GM21528 (cell line): ENCODE data around the gene TRPC4.

ENCODE experiments used
- ATAC-seq: cut with Tn5 transposase; IDR thresholded peaks from one replicate; pipeline ENCODE4 v1.9.1; 2021; ENCODE audit warnings: mild to moderate bottlenecking, moderate library complexity; ENCODE audit not compliant: unreplicated experiment, low FRiP score

TRPC4 gene

DNA sequence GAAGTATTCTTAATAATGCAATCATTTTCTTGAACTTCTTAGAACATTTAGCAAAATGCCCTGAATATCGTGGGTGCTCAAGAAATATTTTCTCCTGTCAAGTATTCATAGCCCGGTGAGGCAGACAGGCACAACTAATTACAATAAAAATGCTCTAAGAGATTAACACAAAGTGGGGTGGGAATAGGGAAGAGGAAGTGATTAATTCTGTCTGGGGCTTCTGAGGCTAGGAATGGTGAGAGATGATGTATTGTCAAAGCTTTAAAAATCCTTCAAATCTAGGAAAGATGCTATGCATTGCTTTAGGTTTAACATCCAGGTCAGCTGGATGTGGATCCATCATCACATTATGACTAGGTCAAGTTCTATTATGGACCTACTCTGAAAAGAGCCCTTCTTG lies 204.2 kb downstream of the TRPC4 start:
- ATAC-seq, result no peak

DNA sequence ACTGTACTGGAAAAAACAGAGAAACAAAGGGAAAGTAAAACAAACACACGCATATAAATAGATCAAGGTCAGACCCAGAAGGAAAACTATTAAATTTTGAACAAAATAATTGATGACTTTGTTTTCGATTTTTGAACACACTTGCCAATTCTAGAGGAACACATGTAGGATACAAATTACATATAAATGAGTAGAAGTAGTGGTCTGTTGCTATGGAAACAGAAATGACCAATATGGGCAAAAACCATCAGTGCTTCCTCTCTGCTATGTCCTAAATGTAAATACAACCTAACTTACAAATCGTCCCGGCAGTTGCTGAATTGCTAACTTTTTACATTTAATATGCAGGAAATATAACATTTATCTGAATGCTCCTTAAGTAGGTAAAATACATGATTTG lies 205.8 kb downstream of the TRPC4 start:
- ATAC-seq, result no peak

DNA sequence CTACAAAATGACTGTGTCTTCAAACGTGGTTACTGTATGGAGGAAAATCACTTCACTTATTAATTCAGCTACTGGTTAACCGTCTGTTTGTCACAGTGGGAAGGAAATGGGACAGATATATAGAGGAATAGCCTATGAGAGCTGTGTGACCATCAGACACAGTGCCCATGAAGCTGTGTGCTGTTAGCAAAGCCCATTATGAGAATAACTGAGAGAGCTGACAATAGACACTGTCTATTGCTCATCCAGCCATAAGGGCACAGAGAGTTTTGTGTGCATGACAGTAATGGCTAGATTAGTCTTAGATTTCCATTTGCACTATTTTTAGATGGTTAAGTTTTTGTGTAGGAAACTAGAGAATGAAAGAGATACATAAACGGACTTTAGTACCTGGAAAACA lies 206.9 kb downstream of the TRPC4 start:
- no peak for ATAC-seq

DNA sequence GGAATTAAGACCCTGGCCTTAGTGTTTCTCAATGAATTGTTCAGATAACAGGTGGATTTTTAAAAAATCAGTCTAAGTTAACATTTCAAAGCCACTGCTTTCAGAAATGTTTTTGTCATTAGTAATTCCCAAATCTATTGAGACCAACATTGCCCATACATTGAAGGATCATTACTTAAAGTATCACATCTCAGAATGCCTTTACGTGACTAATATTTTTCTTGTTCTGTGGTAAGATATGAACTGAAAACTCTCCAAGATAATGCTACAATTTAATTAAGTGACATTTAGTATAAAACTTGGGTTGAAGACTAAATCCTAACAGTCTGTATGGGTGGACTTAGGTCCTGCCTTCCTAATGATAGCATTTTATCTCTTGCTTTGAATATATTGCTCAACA lies 211.6 kb downstream of the TRPC4 start:
- no peak for ATAC-seq

DNA sequence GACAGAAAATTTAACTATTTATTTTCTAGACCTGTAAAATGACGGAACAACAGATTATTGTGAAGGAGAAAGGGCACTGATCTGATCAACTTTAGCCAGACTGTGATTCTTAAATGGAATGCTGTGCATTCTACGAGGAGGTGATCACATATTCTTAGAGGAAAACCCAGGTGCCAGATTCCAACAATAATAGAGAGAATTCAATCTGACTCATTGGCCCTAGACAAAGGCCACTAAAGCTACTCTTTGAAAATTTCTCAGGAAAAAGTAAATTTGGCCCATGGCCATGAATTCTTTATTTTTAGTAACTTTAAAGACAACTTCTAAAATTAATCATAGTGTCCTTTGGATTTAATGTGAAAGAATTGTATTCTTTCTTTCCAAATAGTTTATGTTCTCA lies 212.4 kb downstream of the TRPC4 start:
- ATAC-seq, result no peak

DNA sequence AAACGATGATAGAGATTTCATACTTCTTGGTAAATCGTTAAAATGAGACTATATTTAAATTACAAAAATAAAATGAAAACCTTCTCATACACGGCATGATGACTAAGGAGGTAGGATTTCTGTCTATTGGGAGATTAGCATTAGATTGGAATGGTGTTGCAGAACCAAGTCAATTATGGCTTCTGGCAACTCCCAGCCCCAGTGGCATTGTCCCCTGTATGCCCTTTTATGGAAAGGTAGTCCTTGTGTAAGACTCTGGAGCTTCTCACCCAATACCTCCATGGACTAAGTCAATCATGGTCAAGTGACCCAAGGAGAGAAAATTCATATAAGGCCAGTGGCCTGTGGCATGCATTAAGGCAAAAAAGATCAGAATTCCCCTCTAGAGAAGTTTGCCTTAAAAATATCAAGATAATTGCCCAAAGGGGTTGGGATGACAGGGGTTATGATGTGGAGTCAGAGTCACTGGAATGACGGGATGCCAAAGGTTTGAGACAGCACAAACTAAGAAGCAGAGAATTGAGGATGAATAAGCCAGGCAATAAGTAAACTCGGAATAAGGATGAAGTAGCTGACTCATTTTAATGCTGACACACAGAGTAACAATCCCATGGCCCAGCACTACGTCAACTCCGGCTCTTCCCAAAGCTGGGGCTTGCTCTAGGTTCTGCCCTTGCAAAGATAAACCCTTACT lies 213.2 kb downstream of the TRPC4 start:
- ATAC-seq, result no peak

DNA sequence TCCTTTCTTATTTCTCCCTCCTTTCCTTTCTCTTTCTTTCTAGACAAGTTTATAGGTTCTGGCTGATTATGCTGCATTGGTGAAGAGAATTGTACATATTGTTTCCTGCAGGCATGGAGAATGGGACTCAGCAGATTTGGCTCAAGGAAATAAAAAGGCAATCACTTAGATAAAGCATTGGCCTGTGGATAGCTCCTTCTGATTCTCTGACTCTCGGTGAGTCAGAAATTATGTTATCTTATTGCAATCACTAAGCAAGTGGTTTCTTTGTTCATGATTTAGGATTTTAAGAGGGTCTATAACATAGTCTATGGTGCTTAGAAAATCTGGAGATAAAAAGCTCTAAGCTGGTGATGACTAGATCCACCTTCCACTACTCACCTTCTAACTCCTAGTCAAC lies 217.0 kb downstream of the TRPC4 start:
- ATAC-seq, result no peak

DNA sequence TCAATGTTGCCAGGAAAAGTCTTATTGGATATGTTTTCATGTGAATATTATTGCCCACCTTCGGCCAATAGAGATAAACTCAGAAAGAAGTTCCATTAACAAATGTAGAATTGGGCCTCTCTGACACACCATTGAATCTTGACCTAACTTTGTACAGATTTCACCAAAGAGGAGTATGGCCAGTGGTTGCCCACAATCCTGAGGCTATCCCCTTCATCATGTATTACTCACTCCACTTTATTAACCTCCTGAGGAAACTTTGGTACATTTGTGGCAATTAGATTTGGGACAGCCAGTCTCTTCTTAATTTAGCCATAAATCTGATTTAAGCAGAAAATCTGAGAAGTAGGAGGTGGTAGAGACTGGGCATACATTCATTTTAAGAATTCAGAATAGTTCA lies 217.7 kb downstream of the TRPC4 start:
- no peak for ATAC-seq

DNA sequence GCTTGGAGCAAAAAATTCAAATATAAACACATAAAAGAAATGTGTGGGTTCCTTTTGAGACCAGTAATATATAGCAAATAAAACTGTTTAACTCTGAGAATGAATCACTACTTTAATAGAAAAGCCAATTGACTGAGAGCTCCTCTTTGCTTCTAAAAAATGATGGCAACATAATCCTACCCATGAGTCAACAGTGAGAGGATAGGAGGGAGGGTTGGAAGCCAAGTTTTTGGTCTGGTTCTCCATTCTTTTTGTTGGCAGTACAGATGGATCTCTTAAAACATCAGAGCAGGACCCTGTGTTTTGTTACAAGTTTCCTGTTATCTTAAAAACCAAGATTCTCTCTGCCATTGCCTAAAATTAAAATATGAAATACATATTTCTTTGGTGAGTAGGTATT lies 221.0 kb downstream of the TRPC4 start:
- ATAC-seq, result no peak

DNA sequence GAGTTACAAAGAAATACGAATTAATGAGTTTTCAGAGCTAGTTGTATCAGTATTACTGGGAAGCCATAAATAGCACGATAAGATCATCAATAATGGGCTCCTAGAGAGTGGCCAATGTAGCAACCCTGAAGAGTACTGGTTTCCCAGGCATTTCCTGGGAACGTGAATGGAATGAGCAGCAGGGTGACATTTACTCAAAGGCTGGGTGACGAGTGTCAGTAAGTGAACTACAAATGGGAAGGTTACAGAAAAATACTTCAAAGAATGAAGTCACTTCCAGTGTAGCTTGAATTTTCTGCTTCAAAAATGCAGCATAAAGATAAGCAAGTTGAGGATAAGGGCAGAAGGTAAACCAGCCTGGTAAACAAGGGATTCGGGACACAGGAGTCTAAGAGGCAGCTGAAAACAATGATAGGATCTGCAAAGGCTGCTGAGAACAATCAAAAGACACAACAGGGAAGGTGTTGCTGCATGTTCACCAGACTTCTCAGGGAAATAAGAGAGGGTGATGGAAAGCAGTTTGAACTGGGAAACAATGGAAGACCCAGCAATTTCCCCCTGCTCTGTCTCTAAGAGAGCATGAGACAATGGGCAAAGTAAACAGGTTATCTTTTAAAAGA lies 222.4 kb downstream of the TRPC4 start:
- ATAC-seq, result no peak

DNA sequence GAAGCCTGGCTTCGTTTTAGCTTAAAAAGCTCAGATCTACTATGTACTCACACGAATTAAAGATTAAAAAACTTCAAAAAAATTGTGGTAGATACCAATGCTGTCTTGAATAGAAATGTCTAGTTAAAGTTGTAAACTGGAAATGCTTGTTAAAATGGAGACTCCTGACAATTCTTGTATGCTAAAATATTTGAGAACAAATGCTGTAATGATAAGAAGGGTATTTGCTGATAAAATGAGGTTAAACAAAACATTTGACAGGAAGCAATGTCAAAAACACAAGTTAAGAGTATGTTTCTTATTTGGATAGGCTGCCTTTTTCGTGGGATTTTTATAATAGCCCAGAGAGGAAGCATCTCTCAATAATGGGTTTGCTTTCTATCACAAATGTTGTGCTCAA lies 223.0 kb downstream of the TRPC4 start:
- ATAC-seq, result no peak

DNA sequence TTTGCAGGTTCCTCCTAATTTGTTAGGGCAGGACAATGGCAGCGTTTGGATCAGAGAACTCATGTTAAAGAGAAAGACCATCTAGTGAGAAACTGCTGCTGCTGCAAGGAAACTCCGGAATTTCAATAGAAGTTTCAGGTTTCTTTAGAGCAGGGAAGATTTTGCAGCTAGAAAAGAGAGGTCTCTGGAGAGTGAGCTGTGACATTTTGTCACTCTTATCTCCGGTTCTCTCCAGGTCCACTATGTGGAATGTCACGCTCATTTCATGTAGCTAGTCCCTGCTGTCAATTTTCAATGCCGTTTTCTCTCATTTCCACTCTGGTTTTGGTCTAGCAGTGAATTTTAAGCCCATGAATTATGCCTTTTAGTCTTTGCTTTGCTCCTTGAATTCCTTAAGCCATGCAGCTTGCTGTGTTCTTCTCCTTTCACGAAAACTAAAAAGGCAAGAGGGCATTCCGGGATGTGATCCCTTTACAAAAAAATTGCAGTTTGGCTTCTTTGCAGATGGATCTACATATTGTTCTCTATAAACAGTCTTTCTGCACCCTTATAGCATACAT lies 224.3 kb downstream of the TRPC4 start:
- no peak for ATAC-seq

DNA sequence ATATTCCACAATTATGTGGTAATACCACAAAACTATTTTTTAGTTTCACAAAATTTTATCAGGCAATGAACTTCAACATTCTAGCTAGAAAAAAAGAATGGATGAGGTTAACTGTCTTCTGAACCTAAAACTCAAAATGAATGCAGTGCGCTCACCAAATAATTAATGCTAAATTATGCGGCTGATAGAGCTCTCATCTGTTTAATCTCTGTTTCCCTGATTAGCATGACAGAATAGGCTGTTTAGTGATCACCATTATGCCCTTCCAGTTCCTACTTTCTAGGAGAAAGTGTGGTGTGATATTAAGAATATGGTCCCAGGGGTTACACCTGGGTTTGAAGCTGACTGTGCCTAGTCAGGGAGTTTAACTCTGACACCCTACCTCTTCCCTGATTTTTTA lies 228.2 kb downstream of the TRPC4 start:
- ATAC-seq, result no peak

DNA sequence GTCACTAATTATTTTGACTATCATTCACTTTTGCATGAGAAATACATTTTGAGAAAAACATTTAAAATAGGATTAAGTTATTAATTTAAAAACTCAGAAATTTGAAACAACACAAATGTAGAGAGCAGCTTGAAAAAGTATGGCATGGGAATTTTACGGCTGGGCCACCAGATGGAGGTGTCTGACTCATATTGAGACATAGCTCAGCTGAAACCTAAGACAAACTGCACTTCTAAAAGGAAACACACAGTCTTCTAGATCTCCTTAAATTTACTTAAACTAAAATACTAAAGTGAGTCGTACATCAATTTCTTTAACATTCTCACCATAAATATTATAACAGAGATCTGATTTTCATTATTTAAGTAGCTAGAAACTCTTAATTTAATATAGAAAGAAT lies 229.1 kb downstream of the TRPC4 start:
- no peak for ATAC-seq

DNA sequence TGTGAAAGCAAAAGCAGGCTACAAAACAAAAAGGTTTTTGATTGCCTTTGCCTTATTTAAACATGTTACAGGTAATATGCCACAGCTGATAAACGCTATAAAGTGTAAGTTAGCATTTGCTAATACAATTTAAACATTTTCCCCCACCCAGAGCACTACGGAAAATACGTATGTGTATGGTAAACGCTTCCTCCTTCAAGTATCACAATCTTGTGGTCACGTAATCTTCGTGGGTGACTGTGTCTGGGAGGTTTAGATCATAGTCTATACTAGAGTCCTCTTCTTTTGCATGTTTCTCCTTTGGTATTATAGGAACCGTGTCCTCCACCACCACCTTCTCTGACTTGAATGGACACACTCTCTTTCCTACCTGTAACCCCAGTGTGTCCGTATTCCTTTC lies 232.9 kb downstream of the TRPC4 start:
- no peak for ATAC-seq

DNA sequence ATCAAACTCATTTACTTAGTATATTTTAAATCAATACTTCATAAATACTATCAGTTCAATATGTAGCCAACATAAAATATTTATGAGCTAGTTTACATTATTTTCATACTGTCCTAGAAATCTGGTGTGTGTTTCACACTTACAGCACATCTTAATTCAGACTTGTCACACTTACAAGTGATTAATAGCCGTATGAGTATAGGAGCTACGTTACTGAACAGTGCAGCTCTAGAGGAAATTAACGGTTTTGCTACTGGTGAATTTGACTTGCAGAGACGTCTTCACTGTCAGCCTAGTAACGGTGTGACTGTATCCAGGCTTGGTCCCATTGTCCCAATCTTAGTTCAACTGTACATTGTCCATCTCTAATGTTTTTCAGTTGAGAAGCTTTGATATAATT lies 237.3 kb downstream of the TRPC4 start:
- ATAC-seq, result no peak

DNA sequence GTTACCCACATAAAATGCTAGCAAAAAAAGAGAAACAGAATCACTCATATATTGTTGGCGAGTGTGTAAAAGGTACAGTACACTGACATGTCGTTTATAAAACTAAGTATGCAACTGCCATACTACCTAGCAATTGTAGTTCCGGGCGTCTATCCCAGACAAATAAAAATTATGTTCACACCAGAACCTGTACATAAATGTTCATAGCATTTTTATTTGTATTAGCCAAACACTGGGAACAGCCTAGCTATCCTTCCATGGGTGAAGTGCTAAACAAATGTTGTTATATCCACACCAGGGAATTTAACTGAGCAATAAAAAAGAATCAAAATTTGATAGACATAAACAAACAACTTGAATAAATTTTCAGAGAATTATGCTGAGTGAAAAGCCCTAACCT lies 242.1 kb downstream of the TRPC4 start:
- no peak for ATAC-seq

DNA sequence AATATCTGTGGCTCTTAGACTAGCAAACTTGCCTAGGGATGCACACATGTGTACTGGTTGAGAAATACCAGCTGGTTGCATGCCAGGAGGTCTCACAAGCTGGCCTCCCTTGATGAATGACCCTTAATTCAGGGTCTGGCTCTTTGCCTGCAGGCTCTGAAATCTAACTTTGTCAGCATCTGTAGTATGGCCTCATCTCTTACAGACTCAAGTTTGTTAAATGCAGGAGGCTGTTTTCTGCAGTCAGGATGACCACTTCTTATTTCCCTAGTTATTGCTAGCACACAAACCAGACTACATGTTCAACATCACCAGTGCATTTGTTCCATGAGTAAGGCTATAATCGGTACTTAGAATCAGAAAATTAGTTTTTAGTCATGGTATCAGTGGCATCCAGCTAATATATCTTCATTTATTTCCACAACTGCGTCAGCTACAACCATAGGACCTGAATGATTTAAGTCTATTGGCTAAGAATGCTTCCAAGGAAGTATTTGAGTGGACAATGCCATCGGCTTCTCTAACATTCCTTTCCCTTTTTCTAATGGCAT lies 247.7 kb downstream of the TRPC4 start:
- no peak for ATAC-seq

DNA sequence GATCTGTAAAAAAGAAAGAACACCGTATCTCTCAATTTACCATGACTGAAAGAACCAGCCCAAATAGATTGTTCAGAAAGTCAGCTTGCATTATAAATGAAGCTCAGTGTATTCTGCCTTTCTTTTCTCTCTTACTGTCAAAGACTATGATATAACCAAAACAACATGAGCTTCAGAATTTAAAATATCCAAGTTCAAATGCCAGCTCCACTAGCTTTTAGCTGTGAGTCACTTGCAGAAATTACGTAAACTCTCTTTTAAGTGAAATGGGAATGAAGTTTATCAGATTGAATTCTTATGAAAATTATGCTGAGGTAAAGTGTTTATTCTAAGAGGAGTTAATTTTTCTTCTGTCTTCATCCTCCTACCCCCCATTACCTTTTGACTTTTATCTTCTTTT lies 251.0 kb downstream of the TRPC4 start:
- ATAC-seq, result no peak

DNA sequence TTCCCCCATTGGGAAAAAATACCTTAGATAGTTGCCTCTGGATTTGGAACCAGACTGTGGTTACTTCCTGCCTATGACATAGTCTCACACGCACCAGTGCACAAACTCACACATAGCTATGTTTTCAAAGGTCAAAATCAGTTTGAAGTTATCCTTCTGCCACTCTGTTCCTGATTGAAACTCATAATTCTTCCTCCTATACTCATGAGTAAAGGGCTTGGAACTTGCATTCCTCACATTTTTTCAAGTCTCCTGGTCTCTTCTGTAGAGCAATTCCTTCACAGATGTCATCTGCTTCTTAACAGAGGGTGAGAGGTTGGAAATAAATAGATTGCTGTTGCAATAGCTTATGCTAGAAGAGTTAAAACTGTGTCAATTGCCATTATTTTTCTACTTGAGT lies 252.4 kb downstream of the TRPC4 start:
- no peak for ATAC-seq

DNA sequence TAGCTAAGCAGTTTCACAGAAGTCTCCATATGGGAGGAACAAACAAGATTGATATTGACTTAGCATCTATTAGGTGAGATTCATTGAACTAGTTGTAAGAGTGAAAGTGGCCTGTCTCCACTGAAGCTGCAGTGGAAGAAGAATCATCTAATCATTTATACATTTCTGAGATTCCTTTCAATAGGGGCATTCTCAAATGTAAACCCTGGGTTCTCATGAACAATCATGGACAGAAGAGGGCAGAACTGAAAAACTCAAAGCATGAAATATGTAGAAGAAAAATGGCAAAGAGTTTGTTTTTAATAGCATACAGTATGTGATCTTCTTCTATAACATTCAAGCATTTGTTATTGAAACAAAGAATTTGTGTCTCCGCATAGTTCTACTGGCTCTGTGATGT lies 253.4 kb downstream of the TRPC4 start:
- ATAC-seq, result no peak

DNA sequence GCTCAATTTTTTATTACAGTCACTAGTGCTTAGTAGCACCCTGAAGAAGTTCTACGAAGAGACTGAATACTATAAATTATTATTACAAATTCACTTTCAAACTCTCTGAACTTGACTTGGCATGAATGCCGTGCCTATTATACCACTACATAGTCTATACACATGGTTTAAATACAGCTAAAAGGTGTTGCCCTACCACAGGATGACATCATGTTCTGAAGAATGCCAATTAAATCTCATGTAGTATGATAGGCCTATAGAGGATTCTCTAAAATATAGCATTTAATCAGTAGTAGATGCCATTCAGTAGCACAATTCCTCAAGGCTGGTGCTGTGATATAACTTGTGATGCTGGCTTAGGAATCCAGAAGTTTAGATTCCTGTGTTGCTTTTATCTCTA lies 254.3 kb downstream of the TRPC4 start:
- ATAC-seq, result no peak
